ENCODE results near the gene ROCK1. TPM values are rescaled to one million over a fixed set of nuclear protein-coding genes. Genes with fewer than 3 reads are reported as not detected.

Gene ROCK1
- total RNA-seq, 2 donors from 2014 or later = 51.3 to 61.3 TPM

- Mint-ChIP-seq H3K27me3 (no peaks in the 10 kb centered on the region), H3K4me1 (no peaks in the 10 kb centered on the region), H3K36me3 (ENCODE audit: low read depth) (peaks cover under 1% of the 10 kb centered on the region), H3K4me3 (no peak overlapping the region), H3K27ac (no peak overlapping the region), H3K9me3 (no peaks in the 10 kb centered on the region)
- no peak for ATAC-seq (replicated peaks)
Measured at GRCh38 chr18:21115519-21116411, 4.2 kb upstream of the ROCK1 start.

- no peak overlapping the region for H3K4me3 Mint-ChIP-seq
- ATAC-seq (replicated peaks) = no peak
- peak overlapping the region; percentile 86 for H3K27ac Mint-ChIP-seq
- H3K36me3 Mint-ChIP-seq (ENCODE audit: low read depth) = peaks cover 7% of the 10 kb centered on the region
- peaks cover under 1% of the 10 kb centered on the region for H3K4me1 Mint-ChIP-seq
- no peaks in the 10 kb centered on the region for H3K9me3 Mint-ChIP-seq
- H3K27me3 Mint-ChIP-seq = no peaks in the 10 kb centered on the region
Measured at GRCh38 chr18:21112543-21113105, 1.0 kb upstream of the ROCK1 start.

GRCh38 chr18:21112140-21112473, 494 bp upstream of the ROCK1 start:
- H3K27me3 Mint-ChIP-seq = no peaks in the 10 kb centered on the region
- peak; percentile 45 for ATAC-seq (replicated peaks)

DNA sequence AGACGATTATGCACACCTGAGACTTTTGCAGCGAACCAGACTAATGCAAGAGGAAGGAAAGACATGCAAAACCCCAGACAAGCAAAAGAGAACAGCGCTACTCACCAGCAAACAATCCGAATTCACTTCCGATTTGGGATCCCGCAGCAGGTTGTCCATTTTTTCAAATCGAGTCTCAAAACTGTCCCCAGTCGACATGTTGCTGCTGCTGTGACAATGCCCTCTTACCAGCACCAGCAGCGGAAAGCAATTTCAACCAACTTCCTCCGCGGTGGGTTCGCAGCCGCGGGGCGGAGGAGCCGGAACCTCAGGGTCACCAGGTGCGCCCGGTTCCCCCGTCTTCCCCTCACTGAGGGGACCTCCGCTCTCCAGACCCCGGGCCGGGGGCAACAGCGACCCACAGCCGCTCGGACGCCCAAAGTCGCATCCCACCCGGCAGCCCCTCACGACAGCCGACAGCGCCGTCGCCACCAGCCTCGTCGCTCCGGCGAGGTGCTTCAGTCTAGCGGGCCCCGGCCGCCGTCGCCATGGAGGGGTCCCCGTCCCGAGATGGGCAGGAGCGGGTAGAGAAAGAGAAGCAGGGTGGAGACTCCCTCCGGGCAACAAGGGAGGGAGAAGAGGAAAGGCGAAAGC, 784 bp downstream of the ROCK1 start:
- Mint-ChIP-seq H3K9me3 (no peaks in the 10 kb centered on the region), H3K36me3 (ENCODE audit: low read depth) (peaks cover 16% of the 10 kb centered on the region), H3K27me3 (no peaks in the 10 kb centered on the region), H3K4me1 (peaks cover 19% of the 10 kb centered on the region), H3K4me3 (no peak overlapping the region), H3K27ac (peak overlapping the region; percentile 86)
- ATAC-seq (replicated peaks) = peak; percentile 25

More at GRCh38 chr18:21112140-21112473, 494 bp upstream of the ROCK1 start:
- H3K4me1 Mint-ChIP-seq = peaks cover 6% of the 10 kb centered on the region
- H3K9me3 Mint-ChIP-seq = no peaks in the 10 kb centered on the region
- peak overlapping the region; percentile 86 for H3K27ac Mint-ChIP-seq
- peaks cover 12% of the 10 kb centered on the region for H3K36me3 Mint-ChIP-seq (ENCODE audit: low read depth)
- no peak overlapping the region for H3K4me3 Mint-ChIP-seq

DNA sequence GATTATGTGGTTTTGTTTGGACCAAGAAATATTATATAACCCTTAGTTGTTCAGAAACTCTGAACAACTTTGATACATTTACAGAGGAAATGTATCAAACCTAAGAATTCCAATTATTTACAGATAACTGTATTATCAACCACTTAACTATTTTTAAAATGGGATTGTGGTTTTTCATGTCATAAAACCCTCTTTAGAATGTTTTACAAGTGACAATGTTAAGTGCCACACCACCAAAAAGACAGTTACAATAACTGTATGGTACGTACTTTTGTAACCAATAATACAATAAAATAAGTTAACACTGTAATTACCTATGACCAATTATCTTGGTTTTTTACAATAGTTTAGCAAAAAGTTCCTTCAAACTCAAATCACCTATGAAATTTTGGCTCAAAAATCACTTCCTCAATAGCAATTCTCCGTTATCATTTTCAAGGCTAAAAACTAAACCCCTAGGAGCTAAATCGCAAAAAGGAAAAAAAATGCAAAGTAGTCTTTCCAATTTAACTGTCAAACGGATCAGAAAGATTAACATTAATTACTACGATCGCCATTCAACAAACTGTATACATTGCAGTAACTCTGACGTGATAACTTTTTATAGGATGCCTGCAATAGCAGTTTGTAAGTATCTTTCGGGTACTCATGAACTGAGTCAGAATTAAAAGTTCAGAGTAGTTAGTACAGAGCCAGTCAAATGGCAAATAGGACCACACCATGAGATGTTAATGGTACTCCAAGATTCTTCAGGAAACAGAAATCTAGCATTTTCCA, 1.5 kb downstream of the ROCK1 start:
- no peak overlapping the region for H3K4me3 Mint-ChIP-seq
- peaks cover 16% of the 10 kb centered on the region for H3K36me3 Mint-ChIP-seq (ENCODE audit: low read depth)
- H3K9me3 Mint-ChIP-seq = no peaks in the 10 kb centered on the region
- H3K27ac Mint-ChIP-seq = peak overlapping the region; percentile 86
- H3K4me1 Mint-ChIP-seq = peaks cover 26% of the 10 kb centered on the region
- H3K27me3 Mint-ChIP-seq = no peaks in the 10 kb centered on the region
- peak; percentile 34 for ATAC-seq (replicated peaks)

DNA sequence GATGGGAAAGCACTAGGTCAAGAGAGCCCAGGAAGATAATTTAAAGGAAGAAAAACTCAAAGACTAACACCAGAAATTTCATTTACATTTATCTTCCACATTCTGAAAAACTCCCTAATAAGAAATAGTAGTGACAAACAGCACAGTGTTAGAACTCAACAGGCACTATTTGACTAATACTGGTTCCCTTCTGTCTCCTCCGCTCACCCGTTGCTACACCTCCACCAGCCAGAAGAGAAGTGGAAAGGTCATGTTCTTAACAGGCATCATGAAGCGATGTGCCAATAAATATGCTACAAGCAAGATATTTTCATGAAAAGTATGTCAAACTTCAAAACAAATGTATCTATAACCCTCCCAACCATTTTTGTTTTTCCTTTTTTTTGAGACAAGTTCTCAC, 5.7 kb downstream of the ROCK1 start:
- H3K4me1 Mint-ChIP-seq = peaks cover 38% of the 10 kb centered on the region
- no peaks in the 10 kb centered on the region for H3K27me3 Mint-ChIP-seq
- no peak overlapping the region for H3K4me3 Mint-ChIP-seq
- H3K36me3 Mint-ChIP-seq (ENCODE audit: low read depth) = peaks cover 16% of the 10 kb centered on the region
- ATAC-seq (replicated peaks) = peak; percentile 56
- H3K9me3 Mint-ChIP-seq = no peaks in the 10 kb centered on the region
- peak overlapping the region; percentile 31 for H3K27ac Mint-ChIP-seq

DNA sequence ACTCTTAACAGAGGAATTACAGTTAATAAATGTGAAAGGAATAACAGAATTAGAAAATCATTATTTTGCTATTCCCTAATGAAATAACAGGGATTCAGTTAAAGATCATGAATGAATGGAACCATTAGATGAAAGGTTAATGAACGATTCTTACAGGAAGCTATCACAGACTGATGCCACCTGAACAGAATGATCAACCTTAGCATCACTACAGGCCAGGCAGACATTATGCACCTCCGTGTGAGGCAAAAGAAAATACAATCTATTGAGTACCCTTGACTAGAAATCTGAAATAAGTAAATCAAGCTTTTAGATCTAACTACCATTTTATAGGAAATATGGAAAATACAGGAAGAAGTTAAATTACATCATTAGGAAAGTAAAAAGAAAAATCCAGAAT, 10.4 kb downstream of the ROCK1 start:
- no peak for ATAC-seq (replicated peaks)
- no peaks in the 10 kb centered on the region for H3K9me3 Mint-ChIP-seq
- H3K4me1 Mint-ChIP-seq = peaks cover 45% of the 10 kb centered on the region
- no peaks in the 10 kb centered on the region for H3K27me3 Mint-ChIP-seq
- peak overlapping the region; percentile 12 for H3K27ac Mint-ChIP-seq
- H3K4me3 Mint-ChIP-seq = peak overlapping the region; percentile 4
- H3K36me3 Mint-ChIP-seq (ENCODE audit: low read depth) = peaks cover 7% of the 10 kb centered on the region

- Mint-ChIP-seq H3K4me1 (peaks cover 40% of the 10 kb centered on the region), H3K27ac (peak overlapping the region; percentile 12)
Measured at GRCh38 chr18:21100678-21101077, 10.9 kb downstream of the ROCK1 start.

DNA sequence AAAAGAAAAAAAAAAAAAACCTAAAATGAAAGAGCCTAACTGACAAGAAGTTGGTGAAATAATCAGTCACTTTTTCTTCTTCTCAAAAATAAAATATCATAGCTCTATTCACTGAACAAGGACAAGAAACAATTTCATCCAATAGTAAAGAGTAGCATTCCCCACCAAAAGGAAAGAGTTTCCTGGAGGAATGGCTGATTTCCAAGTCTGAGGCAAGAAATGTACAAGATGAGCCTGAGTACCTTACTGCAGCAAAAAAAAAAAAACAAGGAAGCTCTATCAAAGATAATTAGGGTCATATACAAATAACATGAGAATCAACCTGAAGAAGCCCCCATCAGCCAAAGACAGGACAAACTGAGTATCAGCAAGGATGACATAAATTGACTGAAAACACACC, 11.5 kb downstream of the ROCK1 start:
- H3K4me1 Mint-ChIP-seq = peaks cover 35% of the 10 kb centered on the region

More at GRCh38 chr18:21100678-21101077, 10.9 kb downstream of the ROCK1 start:
- no peak for ATAC-seq (replicated peaks)
- Mint-ChIP-seq H3K9me3 (no peaks in the 10 kb centered on the region), H3K36me3 (ENCODE audit: low read depth) (peaks cover 7% of the 10 kb centered on the region), H3K27me3 (no peaks in the 10 kb centered on the region), H3K4me3 (peak overlapping the region; percentile 4)

GRCh38 chr18:21099442-21099841, 12.2 kb downstream of the ROCK1 start:
- H3K27me3 Mint-ChIP-seq = no peaks in the 10 kb centered on the region
- peaks cover 33% of the 10 kb centered on the region for H3K4me1 Mint-ChIP-seq
- no peaks in the 10 kb centered on the region for H3K9me3 Mint-ChIP-seq
- no peak overlapping the region for H3K27ac Mint-ChIP-seq
- H3K4me3 Mint-ChIP-seq = no peak overlapping the region
- ATAC-seq (replicated peaks) = no peak
- H3K36me3 Mint-ChIP-seq (ENCODE audit: low read depth) = peaks cover 14% of the 10 kb centered on the region

More for the DNA sequence above, 11.5 kb downstream of the ROCK1 start:
- H3K27me3 Mint-ChIP-seq = no peaks in the 10 kb centered on the region
- H3K4me3 Mint-ChIP-seq = no peak overlapping the region
- no peaks in the 10 kb centered on the region for H3K9me3 Mint-ChIP-seq
- peaks cover 11% of the 10 kb centered on the region for H3K36me3 Mint-ChIP-seq (ENCODE audit: low read depth)
- H3K27ac Mint-ChIP-seq = no peak overlapping the region
- no peak for ATAC-seq (replicated peaks)

GRCh38 chr18:21096760-21097159, 14.9 kb downstream of the ROCK1 start:
- Mint-ChIP-seq H3K4me3 (no peak overlapping the region), H3K27me3 (no peaks in the 10 kb centered on the region), H3K27ac (peak overlapping the region; percentile 7), H3K36me3 (ENCODE audit: low read depth) (peaks cover 18% of the 10 kb centered on the region), H3K9me3 (no peaks in the 10 kb centered on the region), H3K4me1 (peaks cover 28% of the 10 kb centered on the region)
- no peak for ATAC-seq (replicated peaks)

DNA sequence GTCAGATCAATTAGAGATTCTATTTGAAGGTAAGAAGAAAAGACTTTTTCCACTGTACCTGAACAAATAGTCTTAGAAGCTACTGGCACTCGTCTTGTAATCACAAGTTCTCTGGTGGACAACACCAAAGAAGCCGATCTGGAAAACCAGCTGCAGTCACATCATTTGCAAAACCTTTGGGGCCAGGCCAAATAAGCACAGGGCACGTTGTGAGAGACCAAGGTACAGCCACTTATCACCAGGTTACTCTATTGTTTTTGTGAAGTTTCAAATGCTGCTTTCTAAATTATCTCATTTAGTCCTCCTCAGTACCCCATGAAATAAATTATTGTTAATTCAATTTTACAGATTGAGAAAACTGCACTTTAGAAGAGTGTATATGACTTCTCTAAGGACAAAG, 18.5 kb downstream of the ROCK1 start:
- Mint-ChIP-seq H3K4me1 (peaks cover 22% of the 10 kb centered on the region), H3K9me3 (no peaks in the 10 kb centered on the region), H3K27ac (no peak overlapping the region), H3K4me3 (no peak overlapping the region), H3K27me3 (no peaks in the 10 kb centered on the region), H3K36me3 (ENCODE audit: low read depth) (peaks cover 15% of the 10 kb centered on the region)
- ATAC-seq (replicated peaks) = no peak

DNA sequence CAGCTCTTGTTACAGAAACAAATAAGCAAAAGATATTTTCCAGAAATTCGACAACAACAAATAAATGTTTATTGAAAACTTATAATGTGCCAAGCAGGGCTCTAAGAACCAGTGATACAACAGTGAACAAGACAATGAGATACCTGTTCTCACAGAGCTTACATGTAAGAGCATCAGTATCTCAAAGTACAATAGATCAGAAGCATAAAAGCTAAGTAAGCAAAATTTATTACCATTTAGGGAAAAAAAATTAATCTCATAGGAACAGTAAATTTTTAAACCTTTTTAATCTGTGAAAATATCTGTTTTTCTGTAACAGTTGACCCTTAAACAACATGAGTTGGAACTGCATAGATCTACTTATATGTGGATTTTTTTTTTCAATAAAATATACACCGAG, 20.9 kb downstream of the ROCK1 start:
- Mint-ChIP-seq H3K36me3 (ENCODE audit: low read depth) (peaks cover 12% of the 10 kb centered on the region), H3K9me3 (peaks cover 4% of the 10 kb centered on the region), H3K4me1 (peaks cover 23% of the 10 kb centered on the region), H3K27me3 (no peaks in the 10 kb centered on the region), H3K27ac (no peak overlapping the region), H3K4me3 (no peak overlapping the region)
- ATAC-seq (replicated peaks) = no peak

- Mint-ChIP-seq H3K27ac (no peak overlapping the region), H3K4me3 (no peak overlapping the region), H3K4me1 (peaks cover 46% of the 10 kb centered on the region), H3K27me3 (no peaks in the 10 kb centered on the region), H3K9me3 (peaks cover 4% of the 10 kb centered on the region), H3K36me3 (ENCODE audit: low read depth) (no peaks in the 10 kb centered on the region)
- ATAC-seq (replicated peaks) = no peak
Measured at GRCh38 chr18:21085579-21086166, 25.9 kb downstream of the ROCK1 start.

Measured in activated T-helper 17 cell treated with anti-CD3 and anti-CD28 coated beads, Interleukin-2, amount 50 U/mL, for 72 hours (primary cell).